ENCODE results near the gene ZNF423. TPM values are rescaled to one million over a fixed set of nuclear protein-coding genes. Genes with fewer than 3 reads are reported as not detected.

ZNF423 gene
- total and polyA plus RNA-seq, 4 donors: 1.1 to 14.8 (median 3.3) TPM

GRCh38 chr16:49651226-49651625 lies 204.7 kb downstream of the ZNF423 start:
- Histone ChIP-seq H3K9ac (ENCODE audit: insufficient read depth in 1 of 2, low read length in 2 of 2) (no peak overlapping the region), H3K27ac (ENCODE audit: low read depth in 1 of 2, low read length in 1 of 2) (no peak overlapping the region), H3K27me3 (ENCODE audit: control insufficient read depth in 3 of 3, insufficient read depth in 3 of 3, low read length in 2 of 3) (no peaks in the 10 kb centered on the region), H3K36me3 (ENCODE audit: control insufficient read depth in 4 of 4, insufficient read depth in 4 of 4, low read length in 4 of 4) (peaks cover 0 to 3% (median 0%) of the 10 kb centered on the region in 4 donors), H3K9me3 (ENCODE audit: control insufficient read depth in 4 of 4, insufficient read depth in 3 of 4, low read length in 3 of 4) (peaks cover 0 to 9% (median 4%) of the 10 kb centered on the region in 4 donors), H3K4me1 (ENCODE audit: control insufficient read depth in 5 of 5, insufficient read depth in 5 of 5, low read length in 5 of 5) (peaks cover 0 to 18% (median 8%) of the 10 kb centered on the region in 5 donors), H3K4me3 (no peak overlapping the region)
- 81 to 85% methylated on average over 4 of the region's 4 CpGs for WGBS, 2 donors
- DNase-seq (no peak), ATAC-seq (ENCODE audit: insufficient read depth, low FRiP score) (no peak)
- TF ChIP-seq, protein P1, sequence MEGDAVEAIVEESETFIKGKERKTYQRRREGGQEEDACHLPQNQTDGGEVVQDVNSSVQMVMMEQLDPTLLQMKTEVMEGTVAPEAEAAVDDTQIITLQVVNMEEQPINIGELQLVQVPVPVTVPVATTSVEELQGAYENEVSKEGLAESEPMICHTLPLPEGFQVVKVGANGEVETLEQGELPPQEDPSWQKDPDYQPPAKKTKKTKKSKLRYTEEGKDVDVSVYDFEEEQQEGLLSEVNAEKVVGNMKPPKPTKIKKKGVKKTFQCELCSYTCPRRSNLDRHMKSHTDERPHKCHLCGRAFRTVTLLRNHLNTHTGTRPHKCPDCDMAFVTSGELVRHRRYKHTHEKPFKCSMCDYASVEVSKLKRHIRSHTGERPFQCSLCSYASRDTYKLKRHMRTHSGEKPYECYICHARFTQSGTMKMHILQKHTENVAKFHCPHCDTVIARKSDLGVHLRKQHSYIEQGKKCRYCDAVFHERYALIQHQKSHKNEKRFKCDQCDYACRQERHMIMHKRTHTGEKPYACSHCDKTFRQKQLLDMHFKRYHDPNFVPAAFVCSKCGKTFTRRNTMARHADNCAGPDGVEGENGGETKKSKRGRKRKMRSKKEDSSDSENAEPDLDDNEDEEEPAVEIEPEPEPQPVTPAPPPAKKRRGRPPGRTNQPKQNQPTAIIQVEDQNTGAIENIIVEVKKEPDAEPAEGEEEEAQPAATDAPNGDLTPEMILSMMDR (IDR thresholded peaks at IDR 0.05; ENCODE audit: control extremely low read depth, extremely low read depth): no peak

- Histone ChIP-seq H3K27me3 (ENCODE audit: control insufficient read depth in 3 of 3, insufficient read depth in 3 of 3, low read length in 2 of 3) (no peaks in the 10 kb centered on the region), H3K9ac (ENCODE audit: insufficient read depth in 1 of 2, low read length in 2 of 2) (no peak overlapping the region), H3K4me1 (ENCODE audit: control insufficient read depth in 5 of 5, insufficient read depth in 5 of 5, low read length in 5 of 5) (peaks cover 0 to 18% (median 8%) of the 10 kb centered on the region in 5 donors), H3K9me3 (ENCODE audit: control insufficient read depth in 4 of 4, insufficient read depth in 3 of 4, low read length in 3 of 4) (peaks cover 0 to 9% (median 4%) of the 10 kb centered on the region in 4 donors), H3K27ac (ENCODE audit: low read depth in 1 of 2, low read length in 1 of 2) (no peak overlapping the region), H3K36me3 (ENCODE audit: control insufficient read depth in 4 of 4, insufficient read depth in 4 of 4, low read length in 4 of 4) (peaks cover 0 to 3% (median 0%) of the 10 kb centered on the region in 4 donors), H3K4me3 (no peak overlapping the region)
- TF ChIP-seq, protein P1 (IDR thresholded peaks at IDR 0.05; ENCODE audit: control extremely low read depth, extremely low read depth): no peak
- WGBS, 2 donors: 98 to 100% methylated on average over 1 of the region's 1 CpG
- DNase-seq (no peak), ATAC-seq (ENCODE audit: insufficient read depth, low FRiP score) (no peak)
These were observed 205.3 kb downstream of the ZNF423 start for GRCh38 chr16:49650603-49651002.

GRCh38 chr16:49649013-49649765 lies 206.7 kb downstream of the ZNF423 start:
- Histone ChIP-seq H3K9ac (ENCODE audit: insufficient read depth in 1 of 2, low read length in 2 of 2) (no peak overlapping the region), H3K36me3 (ENCODE audit: control insufficient read depth in 4 of 4, insufficient read depth in 4 of 4, low read length in 4 of 4) (peaks cover 0 to 3% (median 0%) of the 10 kb centered on the region in 4 donors), H3K4me1 (ENCODE audit: control insufficient read depth in 5 of 5, insufficient read depth in 5 of 5, low read length in 5 of 5) (peaks cover 0 to 19% (median 8%) of the 10 kb centered on the region in 5 donors), H3K27me3 (ENCODE audit: control insufficient read depth in 3 of 3, insufficient read depth in 3 of 3, low read length in 2 of 3) (no peaks in the 10 kb centered on the region), H3K27ac (ENCODE audit: low read depth in 1 of 2, low read length in 1 of 2) (no peak overlapping the region), H3K9me3 (ENCODE audit: control insufficient read depth in 4 of 4, insufficient read depth in 3 of 4, low read length in 3 of 4) (peaks cover 0 to 9% (median 4%) of the 10 kb centered on the region in 4 donors), H3K4me3 (no peak overlapping the region)
- DNase-seq: no peak
- no peak for ATAC-seq (ENCODE audit: insufficient read depth, low FRiP score)
- 66 to 67% methylated on average over 5 of the region's 5 CpGs for WGBS, 2 donors
- TF ChIP-seq, protein P1 (IDR thresholded peaks at IDR 0.05; ENCODE audit: control extremely low read depth, extremely low read depth): no peak

All from lung (tissue), 12 donors.